H9 (cell line): Measurements from ENCODE around the gene TDP1. TPM values are rescaled to one million over a fixed set of nuclear protein-coding genes. Genes with fewer than 3 reads are reported as not detected.

Experiments
- DNase-seq: peaks from one replicate; pipeline ENCODE4 v3.0.0-alpha.2; 2017
- H2AFZ ChIP-seq: one replicate; pipeline ENCODE4 v1.6.1; 2013; ENCODE audit warnings: mild to moderate bottlenecking, low read length, control low read depth, moderate library complexity
- H2AK5ac ChIP-seq: 2 replicates; pipeline ENCODE4 v1.6.1; 2013; ENCODE audit warnings: low read length, control low read depth, mixed read lengths; ENCODE audit not compliant: insufficient read length
- H2BK120ac ChIP-seq: one replicate; pipeline ENCODE4 v1.6.1; 2013; ENCODE audit warnings: low read depth, mild to moderate bottlenecking, low read length, control low read depth, inconsistent platforms; ENCODE audit not compliant: poor library complexity, severe bottlenecking
- H2BK12ac ChIP-seq: 2 replicates; pipeline ENCODE4 v1.6.1; 2013; ENCODE audit warnings: low read length, control low read depth, mixed read lengths, low read depth; ENCODE audit not compliant: insufficient read length
- H2BK15ac ChIP-seq: 2 replicates; pipeline ENCODE4 v1.6.1; 2013; ENCODE audit warnings: low read depth, low read length, control low read depth
- H2BK20ac ChIP-seq: one replicate; pipeline ENCODE4 v1.6.1; 2013; ENCODE audit warnings: low read depth, mild to moderate bottlenecking, low read length, control low read depth, inconsistent platforms; ENCODE audit not compliant: poor library complexity, severe bottlenecking
- H2BK5ac ChIP-seq: 2 replicates; pipeline ENCODE4 v1.6.1; 2013; ENCODE audit warnings: low read length, control low read depth, mixed read lengths; ENCODE audit not compliant: insufficient read length
- H3K14ac ChIP-seq: 2 replicates; pipeline ENCODE4 v1.6.1; 2013; ENCODE audit warnings: low read length, control low read depth; ENCODE audit not compliant: insufficient read depth
- H3K18ac ChIP-seq: 2 replicates; pipeline ENCODE4 v1.6.1; 2013; ENCODE audit warnings: low read depth, mild to moderate bottlenecking, mixed read lengths, low read length, control low read depth; ENCODE audit not compliant: insufficient read length
- H3K23ac ChIP-seq: 2 replicates; pipeline ENCODE4 v1.6.1; 2013; ENCODE audit warnings: low read length, control low read depth, mixed read lengths, low read depth; ENCODE audit not compliant: insufficient read length
- H3K23me2 ChIP-seq: 2 replicates; pipeline ENCODE4 v1.6.1; 2013; ENCODE audit warnings: low read depth, mild to moderate bottlenecking, mixed read lengths, low read length, control low read depth; ENCODE audit not compliant: insufficient read length, poor library complexity, severe bottlenecking
- H3K27ac ChIP-seq: 2 replicates; pipeline ENCODE4 v1.5.1; 2013; ENCODE audit warnings: low read length, control low read depth, mixed read lengths, low read depth; ENCODE audit not compliant: insufficient read length
- H3K27me3 ChIP-seq: 2 replicates; pipeline ENCODE4 v1.6.1; 2013; ENCODE audit warnings: low read length, control low read depth, inconsistent platforms; ENCODE audit not compliant: insufficient read depth
- H3K4ac ChIP-seq: 2 replicates; pipeline ENCODE4 v1.6.1; 2013; ENCODE audit warnings: low read depth, mild to moderate bottlenecking, control low read depth, inconsistent platforms, low read length, moderate library complexity
- H3K4me1 ChIP-seq: 2 replicates; pipeline ENCODE4 v1.6.1; 2013; ENCODE audit warnings: low read length, control low read depth, inconsistent platforms; ENCODE audit not compliant: insufficient read depth
- H3K4me2 ChIP-seq: 2 replicates; pipeline ENCODE4 v1.6.1; 2013; ENCODE audit warnings: low read length, control low read depth, mixed read lengths; ENCODE audit not compliant: insufficient read length, insufficient read depth
- H3K56ac ChIP-seq: 2 replicates; pipeline ENCODE4 v1.6.1; 2013; ENCODE audit warnings: low read depth, mild to moderate bottlenecking, mixed read lengths, low read length, control low read depth; ENCODE audit not compliant: insufficient read length
- H3K79me1 ChIP-seq: 2 replicates; pipeline ENCODE4 v1.6.1; 2013; ENCODE audit warnings: low read depth, mild to moderate bottlenecking, moderate library complexity, low read length, control low read depth, inconsistent platforms; ENCODE audit not compliant: insufficient read depth, poor library complexity, severe bottlenecking
- H3K79me2 ChIP-seq: 2 replicates; pipeline ENCODE4 v1.6.1; 2013; ENCODE audit warnings: low read length, control low read depth, inconsistent platforms; ENCODE audit not compliant: insufficient read depth
- H3K9ac ChIP-seq: 2 replicates; pipeline ENCODE4 v1.6.1; 2013; ENCODE audit warnings: low read length, control low read depth, mixed read lengths; ENCODE audit not compliant: insufficient read length; ENCODE audit errors: extremely low read depth
- H3K9me3 ChIP-seq: one replicate; pipeline ENCODE4 v1.6.1; 2013; ENCODE audit warnings: low read depth, low read length, inconsistent platforms; ENCODE audit not compliant: control insufficient read depth
- H3T11ph ChIP-seq: one replicate; pipeline ENCODE4 v1.6.1; 2013; ENCODE audit warnings: mild to moderate bottlenecking, low read length, control low read depth, inconsistent platforms
- H4K20me1 ChIP-seq: one replicate; pipeline ENCODE4 v1.6.1; 2013; ENCODE audit not compliant: control insufficient read depth, insufficient read length, insufficient read depth
- H4K5ac ChIP-seq: 2 replicates; pipeline ENCODE4 v1.6.1; 2013; ENCODE audit warnings: low read depth, mild to moderate bottlenecking, mixed read lengths, low read length, control low read depth; ENCODE audit not compliant: insufficient read length
- H4K8ac ChIP-seq: replicated peaks from 2 replicates; pipeline ENCODE4 v1.6.1; 2013; ENCODE audit warnings: low read length, control low read depth, mixed read lengths, low read depth; ENCODE audit not compliant: insufficient read length
- H4K91ac ChIP-seq: 2 replicates; pipeline ENCODE4 v1.6.1; 2013; ENCODE audit warnings: low read depth, mild to moderate bottlenecking, moderate library complexity, mixed read lengths, low read length, control low read depth; ENCODE audit not compliant: insufficient read length
- H3K27ac Mint-ChIP-seq, 3 experiments: 2 replicates in 2 of 3; 3 replicates in 1 of 3; pipeline ENCODE4 v1.8.0; 2020 to 2021; ENCODE audit warnings: mixed read lengths in 3 of 3, mild to moderate bottlenecking in 1 of 3, moderate library complexity in 1 of 3
- H3K27me3 Mint-ChIP-seq: 2 replicates; pipeline ENCODE4 v1.8.0; 2021; ENCODE audit warnings: low read depth, mild to moderate bottlenecking, moderate library complexity, mixed read lengths
- H3K36me3 Mint-ChIP-seq, 3 experiments: 2 replicates in 2 of 3; 3 replicates in 1 of 3; pipeline ENCODE4 v1.8.0; 2020 to 2021; ENCODE audit warnings: low read depth in 3 of 3, mixed read lengths in 3 of 3; ENCODE audit not compliant: insufficient read depth in 1 of 3
- H3K4me1 Mint-ChIP-seq, 2 experiments: 2 replicates each; pipeline ENCODE4 v1.8.0; 2020; ENCODE audit warnings: mixed read lengths in 2 of 2
- H3K4me3 Mint-ChIP-seq, 2 experiments: 2 replicates in 1 of 2; 3 replicates in 1 of 2; pipeline ENCODE4 v1.8.0; 2020 to 2021; ENCODE audit warnings: mild to moderate bottlenecking in 2 of 2, mixed read lengths in 2 of 2, moderate library complexity in 1 of 2
- H3K9me3 Mint-ChIP-seq, 2 experiments: 2 replicates in 1 of 2; 3 replicates in 1 of 2; pipeline ENCODE4 v1.8.0; 2020; ENCODE audit warnings: mild to moderate bottlenecking in 2 of 2, mixed read lengths in 2 of 2, moderate library complexity in 1 of 2
- WGBS: extraction: QIAGEN DNeasy Blood & Tissue Kit; methylation state at CpG from one replicate; pipeline ENCODE4 v1.1.7; 2013; ENCODE audit warnings: missing lambda C conversion rate, low lambda C conversion rate, mixed read lengths; ENCODE audit not compliant: insufficient read length; ENCODE audit errors: extremely low coverage; 5-methylcytosine and 5-hydroxymethylcytosine counted together
- total RNA-seq: library from RNA; stranded (reverse); gene quantifications from 2 replicates; pipeline ENCODE4 v1.2.1, GENCODE V29; 2021
- TF ChIP-seq, protein P1 (sequence below): fragments of 200-600 bp; sonication (generic); conservative IDR thresholded peaks from 3 replicates; pipeline ENCODE4 v1.8.0; 2021; ENCODE audit warnings: antibody characterized with exemption, mild to moderate bottlenecking

Gene TDP1
- total RNA-seq, 1 experiment from 2014 or later: 53.4 TPM

GRCh38 chr14:89959853-89960445 is 4.2 kb downstream of the TDP1 start:
- no peak for DNase-seq
- no peak overlapping the region for H2AFZ ChIP-seq
- no peak overlapping the region for H4K5ac ChIP-seq
- no peak overlapping the region for H3T11ph ChIP-seq
- no peak overlapping the region for H3K4me2 ChIP-seq
- no peak overlapping the region for H3K9ac ChIP-seq
- H3K79me2 ChIP-seq: no peaks in the 10 kb centered on the region
- no peak overlapping the region for H2BK120ac ChIP-seq
- Mint-ChIP-seq H3K4me3 (no peak overlapping the region), H3K9me3 (no peaks in the 10 kb centered on the region), H3K27me3 (no peaks in the 10 kb centered on the region), H3K27ac (no peak overlapping the region; a peak in 1 of 7 replicates), H3K4me1 (peaks cover 32 to 41% of the 10 kb centered on the region in 2 experiments), H3K36me3 (peaks cover 27 to 44% (median 40%) of the 10 kb centered on the region in 3 experiments)
- peaks cover 3% of the 10 kb centered on the region for H3K79me1 ChIP-seq
- H3K23ac ChIP-seq: no peak overlapping the region
- no peak overlapping the region for H2BK12ac ChIP-seq
- no peaks in the 10 kb centered on the region for H3K9me3 ChIP-seq
- H2AK5ac ChIP-seq: no peak overlapping the region
- TF ChIP-seq, protein P1, sequence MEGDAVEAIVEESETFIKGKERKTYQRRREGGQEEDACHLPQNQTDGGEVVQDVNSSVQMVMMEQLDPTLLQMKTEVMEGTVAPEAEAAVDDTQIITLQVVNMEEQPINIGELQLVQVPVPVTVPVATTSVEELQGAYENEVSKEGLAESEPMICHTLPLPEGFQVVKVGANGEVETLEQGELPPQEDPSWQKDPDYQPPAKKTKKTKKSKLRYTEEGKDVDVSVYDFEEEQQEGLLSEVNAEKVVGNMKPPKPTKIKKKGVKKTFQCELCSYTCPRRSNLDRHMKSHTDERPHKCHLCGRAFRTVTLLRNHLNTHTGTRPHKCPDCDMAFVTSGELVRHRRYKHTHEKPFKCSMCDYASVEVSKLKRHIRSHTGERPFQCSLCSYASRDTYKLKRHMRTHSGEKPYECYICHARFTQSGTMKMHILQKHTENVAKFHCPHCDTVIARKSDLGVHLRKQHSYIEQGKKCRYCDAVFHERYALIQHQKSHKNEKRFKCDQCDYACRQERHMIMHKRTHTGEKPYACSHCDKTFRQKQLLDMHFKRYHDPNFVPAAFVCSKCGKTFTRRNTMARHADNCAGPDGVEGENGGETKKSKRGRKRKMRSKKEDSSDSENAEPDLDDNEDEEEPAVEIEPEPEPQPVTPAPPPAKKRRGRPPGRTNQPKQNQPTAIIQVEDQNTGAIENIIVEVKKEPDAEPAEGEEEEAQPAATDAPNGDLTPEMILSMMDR: no peak
- no peaks in the 10 kb centered on the region for H3K27me3 ChIP-seq
- H3K27ac ChIP-seq: no peak overlapping the region
- H2BK15ac ChIP-seq: no peak overlapping the region
- no peak overlapping the region for H3K4ac ChIP-seq
- WGBS: no CpG with 5 or more reads among the region's 3 CpGs
- H4K91ac ChIP-seq: no peak overlapping the region
- H4K8ac ChIP-seq: no peak overlapping the region
- no peaks in the 10 kb centered on the region for H4K20me1 ChIP-seq
- H3K56ac ChIP-seq: no peak overlapping the region
- peaks cover 3% of the 10 kb centered on the region; the same call in 1 of the 2 replicates for H3K4me1 ChIP-seq
- H2BK20ac ChIP-seq: no peak overlapping the region
- H3K18ac ChIP-seq: no peak overlapping the region
- H2BK5ac ChIP-seq: no peak overlapping the region
- H3K23me2 ChIP-seq: peaks cover 15% of the 10 kb centered on the region
- no peak overlapping the region for H3K14ac ChIP-seq
